Endothelial cell of umbilical vein (primary cell): ENCODE measurements around the gene EFNB3. TPM values are rescaled to one million over a fixed set of nuclear protein-coding genes. Genes with fewer than 3 reads are reported as not detected.

Experiments used
- Bru-seq: library from RNA; stranded (reverse); fragments of 400-500 nt; gene quantifications from one replicate; lab custom pipeline; 2021; lab: Mats Ljungman, UMichigan
- BruChase-seq, 2 experiments: library from RNA; stranded (reverse); fragments of 400-500 nt; gene quantifications; one replicate each; lab custom pipeline; 2021; lab: Mats Ljungman, UMichigan
- BruUV-seq: library from RNA; stranded (reverse); fragments of 400-500 nt; replicated peaks from 2 replicates; lab custom pipeline; 2021; lab: Mats Ljungman, UMichigan
- CTCF ChIA-PET: fragments of 300-600, 350-600 bp; sonication (Branson Sonifier 250); formaldehyde crosslinking; loops from one replicate; lab custom pipeline; 2021; ENCODE audit warnings: antibody characterized with exemption, inconsistent platforms; lab: Charles Lee
- POLR2A ChIA-PET: fragments of 300-600, 350-600 bp; sonication (Branson Sonifier 250); formaldehyde crosslinking; loops from one replicate; lab custom pipeline; 2021; ENCODE audit warnings: antibody characterized with exemption, inconsistent platforms; lab: Charles Lee
- DNase-seq: peaks from one replicate; pipeline ENCODE4 v3.0.0-alpha.2; 2011; ENCODE audit warnings: low read depth, low spot score
- FAIRE-seq: peaks from 2 replicates; lab custom pipeline; 2011; peaks lifted over from hg19 to GRCh38; lab: Jason Lieb, UNC
- H2AFZ ChIP-seq: 2 replicates; pipeline ENCODE4 v1.6.0; 2012; ENCODE audit warnings: low read depth, low read length, control low read depth, inconsistent platforms
- H3K27ac ChIP-seq: 2 replicates; pipeline ENCODE4 v1.5.1; 2011; ENCODE audit warnings: low read depth, mild to moderate bottlenecking, control low read depth, low read length, moderate library complexity; ENCODE audit not compliant: insufficient read depth
- H3K27me3 ChIP-seq, 2 experiments: 2 replicates each; pipeline versions ENCODE4 v1.6.0 to v1.6.1; 2011; ENCODE audit warnings: low read length in 2 of 2, mixed read lengths in 1 of 2; ENCODE audit not compliant: control insufficient read depth in 2 of 2, insufficient read depth in 2 of 2
- H3K36me3 ChIP-seq, 2 experiments: 2 replicates in 1 of 2; 3 replicates in 1 of 2; pipeline ENCODE4 v1.5.1; 2011; ENCODE audit warnings: low read length in 2 of 2, mild to moderate bottlenecking in 1 of 2, moderate library complexity in 1 of 2; ENCODE audit not compliant: control insufficient read depth in 2 of 2, insufficient read depth in 2 of 2; ENCODE audit errors: extremely low read depth in 1 of 2
- H3K4me1 ChIP-seq: 3 replicates; pipeline ENCODE4 v1.5.1; 2011; ENCODE audit warnings: mild to moderate bottlenecking, low read length; ENCODE audit not compliant: control insufficient read depth, insufficient read depth; ENCODE audit errors: extremely low read depth
- H3K4me2 ChIP-seq: 2 replicates; pipeline ENCODE4 v1.6.1; 2011; ENCODE audit warnings: low read length, control low read depth, mixed read lengths; ENCODE audit not compliant: insufficient read depth
- H3K4me3 ChIP-seq, 3 experiments: fragments of 200-600 bp in 1 of 3; sonication (generic), shearing (Covaris generic) in 1 of 3; replicated peaks in 1 of 3; 2 replicates each; pipeline ENCODE4 v1.5.1; 2011 to 2016; ENCODE audit warnings: control low read depth in 3 of 3, low read length in 3 of 3, mild to moderate bottlenecking in 2 of 3, inconsistent platforms in 1 of 3, low read depth in 1 of 3, moderate library complexity in 1 of 3; ENCODE audit not compliant: insufficient read depth in 1 of 3
- H3K79me2 ChIP-seq: 2 replicates; pipeline ENCODE4 v1.6.0; 2012; ENCODE audit warnings: low read length, inconsistent platforms; ENCODE audit not compliant: control insufficient read depth, insufficient read depth
- H3K9ac ChIP-seq: replicated peaks from 2 replicates; pipeline ENCODE3; 2011; ENCODE audit warnings: low read length, control low read depth; ENCODE audit not compliant: insufficient read depth; ENCODE audit errors: extremely low read depth
- H3K9me1 ChIP-seq: replicated peaks from 3 replicates; pipeline ENCODE4 v1.6.0; 2011; ENCODE audit warnings: mild to moderate bottlenecking, low read length; ENCODE audit not compliant: control insufficient read depth, insufficient read depth; ENCODE audit errors: extremely low read depth
- H3K9me3 ChIP-seq: replicated peaks from 2 replicates; pipeline ENCODE4 v1.5.1; 2012; ENCODE audit warnings: low read length, inconsistent platforms; ENCODE audit not compliant: control insufficient read depth, insufficient read depth
- H4K20me1 ChIP-seq: replicated peaks from 2 replicates; pipeline ENCODE3; 2011; ENCODE audit warnings: mild to moderate bottlenecking, low read length; ENCODE audit not compliant: control insufficient read depth, insufficient read depth; ENCODE audit errors: extremely low read depth
- EZH2 ChIP-seq: IDR thresholded peaks from 2 replicates; pipeline ENCODE4 v1.6.1; 2012; ENCODE audit warnings: borderline replicate concordance, low read depth, mild to moderate bottlenecking, moderate library complexity, low read length, inconsistent platforms; ENCODE audit not compliant: severe bottlenecking
- MYC ChIP-seq: IDR thresholded peaks from one replicate; pipeline ENCODE4 v1.6.1; 2011; ENCODE audit warnings: mild to moderate bottlenecking, low read depth, low read length
- POLR2A ChIP-seq: IDR thresholded peaks from 2 replicates; pipeline ENCODE4 v1.6.1; 2012; ENCODE audit warnings: low read depth, mild to moderate bottlenecking, control low read depth, low read length
- POLR2AphosphoS5 ChIP-seq: IDR thresholded peaks from 2 replicates; pipeline ENCODE4 v1.6.1; 2012; ENCODE audit warnings: low read depth, mild to moderate bottlenecking, control low read depth, low read length, moderate library complexity; ENCODE audit not compliant: insufficient read depth
- dilution Hi-C: fragments of 300-500 bp; cut with MboI; formaldehyde crosslinking; loops from one replicate; pipeline ENCODE4 v1.15.0; 2019; ENCODE audit warnings: low sequenced_read_pairs; ENCODE audit not compliant: extremely low pct_ligation_motif_present
- intact Hi-C: fragments of 100-400 bp; cut with micrococcal nuclease; formaldehyde crosslinking; loops from one replicate; pipeline ENCODE4 v1.10.0; 2022
- long read RNA-seq: library from polyadenylated mRNA; stranded (forward); transcript quantifications from one replicate; pipeline ENCODE4 v2.0.0, GENCODE V29; 2021
- polyA minus RNA-seq, 3 experiments: library from RNA; depleted of rRNA, polyadenylated mRNA; stranded (reverse); fragments of >200 nt; gene quantifications; 1 replicate in 1 of 3; 2 replicates in 2 of 3; pipeline ENCODE4 v1.2.3, GENCODE V29; 2011
- polyA plus RNA-seq, 4 experiments: library from polyadenylated mRNA; depleted of rRNA in 3 of 4; stranded (reverse) in 3 of 4; unstranded in 1 of 4; fragments of >200 nt; gene quantifications; 2 replicates each; pipeline versions ENCODE4 v1.2.1 to v1.2.3, GENCODE V29; 2011 to 2012; ENCODE audit warnings: missing spikeins in 1 of 4
- total RNA-seq: library from RNA; stranded (reverse); gene quantifications from 2 replicates; pipeline ENCODE4 v1.2.3, GENCODE V29; 2021

EFNB3 gene, protein sequence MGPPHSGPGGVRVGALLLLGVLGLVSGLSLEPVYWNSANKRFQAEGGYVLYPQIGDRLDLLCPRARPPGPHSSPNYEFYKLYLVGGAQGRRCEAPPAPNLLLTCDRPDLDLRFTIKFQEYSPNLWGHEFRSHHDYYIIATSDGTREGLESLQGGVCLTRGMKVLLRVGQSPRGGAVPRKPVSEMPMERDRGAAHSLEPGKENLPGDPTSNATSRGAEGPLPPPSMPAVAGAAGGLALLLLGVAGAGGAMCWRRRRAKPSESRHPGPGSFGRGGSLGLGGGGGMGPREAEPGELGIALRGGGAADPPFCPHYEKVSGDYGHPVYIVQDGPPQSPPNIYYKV
- 1.1 and 1.4 TPM in 2 replicates for total RNA-seq
- 2.9 and 3.1 TPM in 2 replicates for polyA plus RNA-seq
- polyA plus RNA-seq (2011; cell fraction: cytosol; rRNA removed), result 1.2 and 1.3 TPM in 2 replicates
- polyA plus RNA-seq (2011; cell fraction: nucleus; rRNA removed), result 2.0 TPM in 2 replicates
- polyA plus RNA-seq (2012), result 2.1 and 4.1 TPM in 2 replicates
- 2.0 and 2.9 TPM in 2 replicates for polyA minus RNA-seq
- polyA minus RNA-seq (2011; cell fraction: cytosol; rRNA and poly(A)+ RNA removed), result not detected
- polyA minus RNA-seq (2011; cell fraction: nucleus; rRNA and poly(A)+ RNA removed), result 0.34 and 0.53 TPM in 2 replicates
- Bru-seq, nascent RNA, result percentile 10 among the genes with signal in this experiment
- percentile 35 among the genes with signal in this experiment for BruChase-seq, experiment 1, labeled RNA remaining after a 6-hour chase
- percentile 25 among the genes with signal in this experiment for BruChase-seq, experiment 2, labeled RNA remaining after a 2-hour chase
- long read RNA-seq, partial matches to known transcripts, result 2 of 2 reads
- long read RNA-seq, other reads (novel, unspliced or antisense), result 0 of 2 reads

DNA sequence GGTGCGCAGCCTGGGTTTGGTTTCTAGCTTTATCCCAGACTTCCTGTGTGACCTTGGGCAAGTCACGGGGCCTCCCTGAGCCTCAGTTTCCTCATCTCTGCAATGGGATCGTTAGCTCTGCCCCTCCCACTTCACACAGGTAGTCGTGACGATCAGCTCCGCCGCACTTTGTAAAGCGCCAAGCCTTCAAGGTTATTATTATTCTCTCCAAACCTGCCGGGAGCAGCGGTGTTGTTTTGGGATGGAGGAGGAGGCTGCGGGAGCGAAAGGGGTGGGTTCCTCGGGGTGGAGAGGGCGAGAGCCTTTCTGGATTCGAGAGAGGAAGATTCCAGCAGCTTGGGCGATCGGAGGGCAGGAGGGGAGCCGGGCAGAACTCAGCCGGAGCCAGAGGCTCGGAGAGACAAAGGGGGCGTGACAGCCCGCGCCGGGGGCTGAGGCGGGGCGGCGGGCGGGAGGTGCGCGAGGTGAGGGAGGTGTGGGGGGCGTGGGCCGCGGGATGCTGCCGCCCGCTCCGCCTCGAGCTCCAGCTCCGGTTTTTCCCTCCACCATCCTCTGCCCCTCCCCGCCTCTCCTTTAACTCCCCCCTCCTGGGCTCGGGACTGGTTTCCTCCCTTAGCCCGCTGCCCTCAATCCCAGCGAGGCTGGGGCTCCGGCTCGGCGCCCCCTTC, at the start of gene EFNB3:
Gene EFNB3, plus strand, starts transcription at position 602 of the 668 bp plus-strand sequence. CDS start 397 bp downstream, outside the sequence.
- H3K79me2 ChIP-seq, result no peaks in the 10 kb centered on the region
- POLR2A ChIA-PET, result interaction anchor here (0.6 kb wide), 1 partner anchor 395 kb away, joined by 3 read pairs; no protein-coding TSS in a partner anchor
- H3K9ac ChIP-seq, result no peak within 1 kb of the TSS
- no peaks in the 10 kb centered on the region for H3K9me1 ChIP-seq
- FAIRE-seq (no peak), DNase-seq (no peak)
- no peaks in the 10 kb centered on the region for H3K9me3 ChIP-seq
- peaks cover 33 to 35% of the 10 kb centered on the region in 2 experiments for H3K27me3 ChIP-seq
- peak within 1 kb of the TSS; percentile 21 for H3K4me2 ChIP-seq
- H3K27ac ChIP-seq, result no peak within 1 kb of the TSS
- H2AFZ ChIP-seq, result peak within 1 kb of the TSS; percentile 9
- TF ChIP-seq MYC (no peak), EZH2 (peak; percentile 59)
- H3K4me1 ChIP-seq, result peaks cover 3% of the 10 kb centered on the region
- no TSS peak for BruUV-seq
- peak within 1 kb of the TSS in 2 of 3 experiments; percentile 27 to 35 for H3K4me3 ChIP-seq
- CTCF ChIA-PET, result interaction anchor here (2.3 to 5.1 kb wide), 2 partner anchors 11 to 17 kb away, joined by 11 to 45 read pairs; partner anchors contain the start of genes DNAH2, TP53 and WRAP53
- intact Hi-C loops (loop anchor here (1.0 kb wide), 1 partner anchor 13 kb away; the partner anchor contains the start of gene DNAH2), dilution Hi-C loops (no loop called here)
- H4K20me1 ChIP-seq, result no peaks in the 10 kb centered on the region
- peaks cover 0 to 8% of the 10 kb centered on the region in 2 experiments for H3K36me3 ChIP-seq

DNA sequence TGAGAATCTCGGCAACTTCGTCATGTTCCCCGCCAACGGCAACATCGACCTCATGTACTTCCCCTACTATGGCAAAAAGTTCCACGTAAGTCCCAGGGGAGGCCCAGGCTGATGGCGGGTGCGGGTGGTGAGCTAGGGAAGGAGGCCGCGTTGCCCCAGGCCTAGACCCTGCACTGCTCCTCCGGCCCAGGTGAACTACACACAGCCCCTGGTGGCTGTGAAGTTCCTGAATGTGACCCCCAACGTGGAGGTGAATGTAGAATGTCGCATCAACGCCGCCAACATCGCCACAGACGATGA, 49.5 kb upstream of the EFNB3 start:
- TF ChIP-seq POLR2A, result no peak
- TF ChIP-seq EZH2, result no peak
- TF ChIP-seq POLR2AphosphoS5, result no peak
- Histone ChIP-seq H2AFZ (no peak overlapping the region), H3K4me2 (no peak overlapping the region), H3K9me1 (no peaks in the 10 kb centered on the region), H4K20me1 (no peaks in the 10 kb centered on the region), H3K27ac (no peak overlapping the region), H3K9me3 (no peaks in the 10 kb centered on the region), H3K27me3 (peaks cover 24 to 38% of the 10 kb centered on the region in 2 experiments), H3K4me1 (no peaks in the 10 kb centered on the region), H3K79me2 (no peaks in the 10 kb centered on the region), H3K4me3 (no peak overlapping the region), H3K36me3 (no peaks in the 10 kb centered on the region), H3K9ac (no peak overlapping the region)
- BruUV-seq, result no TSS peak
- intact Hi-C loops (no loop called here), dilution Hi-C loops (no loop called here)
- no peak for DNase-seq
- CTCF ChIA-PET, result no interaction called here
- FAIRE-seq, result no peak
- POLR2A ChIA-PET, result no interaction called here
